H1 (cell line): ENCODE results near the gene STX7. TPM values are rescaled to one million over a fixed set of nuclear protein-coding genes. Genes with fewer than 3 reads are reported as not detected.

Experiments
- ASH2L ChIP-seq: fragments of 200-600, 300-600 bp; sonication (generic); IDR thresholded peaks from one replicate; pipeline ENCODE4 v1.7.1; 2017; ENCODE audit warnings: low read length
- KDM4A ChIP-seq: IDR thresholded peaks from one replicate; pipeline ENCODE4 v1.7.1; 2012; ENCODE audit warnings: low read depth, mild to moderate bottlenecking, moderate library complexity, low read length, inconsistent platforms; ENCODE audit not compliant: severe bottlenecking
- SP4 ChIP-seq: IDR thresholded peaks from 2 replicates; pipeline ENCODE4 v1.6.1; 2012; ENCODE audit warnings: low read length, inconsistent platforms
- TBP ChIP-seq: IDR thresholded peaks from 2 replicates; pipeline ENCODE4 v1.6.1; 2011; ENCODE audit warnings: low read depth, low read length, improper control_type of control experiment
- polyA plus RNA-seq, 7 experiments: library from polyadenylated mRNA; depleted of rRNA in 3 of 7; stranded (reverse) in 5 of 7; unstranded in 2 of 7; fragments of >200 nt in 5 of 7; fragments of 200-250 nt in 2 of 7; gene quantifications; 1 replicate in 5 of 7; 2 replicates in 1 of 7; 4 replicates in 1 of 7; pipeline versions ENCODE4 v1.2.1 to v1.2.3, GENCODE V29; 2011 to 2013; ENCODE audit warnings: missing spikeins in 2 of 7, mixed read lengths in 2 of 7
- total RNA-seq: library from RNA; stranded (reverse); fragmentation: NEBNext Ultra II Directional; extraction: Animal tissue kit (Norgen Biotek cat#: 25700); gene quantifications from 2 replicates; pipeline ENCODE4 v1.2.1, GENCODE V29; 2021
- TF ChIP-seq, protein P1 (sequence below): IDR thresholded peaks from 2 replicates; pipeline ENCODE4 v1.6.1; 2011; ENCODE audit warnings: low read depth, mild to moderate bottlenecking, low read length; ENCODE audit not compliant: insufficient read depth

STX7 gene
- total and polyA plus RNA-seq, 2 of the 8 experiments (the other 6 are each of a cell fraction or from before 2014, with no cell fraction given): 5.7 to 27.9 TPM

DNA sequence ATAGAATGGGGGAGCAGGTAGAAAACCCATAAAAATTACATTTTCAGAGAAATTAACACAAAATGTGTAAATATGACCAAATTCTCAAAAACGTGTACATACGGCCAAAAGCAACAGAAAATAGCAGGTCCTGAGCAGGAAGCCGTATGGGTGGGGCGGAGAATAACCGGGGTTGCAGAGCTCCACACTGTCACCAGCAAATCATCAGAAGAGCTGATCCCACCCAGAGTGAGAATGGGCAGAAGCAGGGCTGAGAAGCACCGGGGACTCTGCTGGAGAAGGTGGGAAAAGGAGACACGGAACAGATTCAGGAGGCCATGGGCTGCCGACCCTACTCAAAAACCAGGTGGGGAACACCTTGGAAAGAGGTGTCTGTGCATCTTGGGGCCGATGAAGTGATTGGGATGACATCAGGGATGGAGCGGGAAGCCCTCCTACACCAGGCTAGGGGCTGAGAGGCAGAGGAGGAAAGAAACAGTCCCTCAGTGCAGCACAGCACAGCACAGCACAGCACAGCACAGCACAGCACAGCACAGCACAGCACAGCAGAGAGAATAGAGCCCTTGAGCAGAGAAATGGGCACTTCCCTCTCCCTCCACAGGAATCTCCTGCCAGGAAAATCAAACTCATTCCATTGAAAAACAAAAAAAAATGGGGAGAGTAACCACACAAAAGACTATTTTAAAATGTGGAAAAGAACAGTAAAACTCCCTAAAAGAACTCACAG, 22.3 kb downstream of the STX7 start (continued):
- TF ChIP-seq, protein P1, sequence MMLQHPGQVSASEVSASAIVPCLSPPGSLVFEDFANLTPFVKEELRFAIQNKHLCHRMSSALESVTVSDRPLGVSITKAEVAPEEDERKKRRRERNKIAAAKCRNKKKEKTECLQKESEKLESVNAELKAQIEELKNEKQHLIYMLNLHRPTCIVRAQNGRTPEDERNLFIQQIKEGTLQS: no peak
- TF ChIP-seq ASH2L: no peak
- no peak for TF ChIP-seq TBP
- no peak for TF ChIP-seq SP4
- no peak for TF ChIP-seq KDM4A
